Endodermal cell (in vitro differentiated cells): ENCODE results near the gene MRTFB. TPM values are rescaled to one million over a fixed set of nuclear protein-coding genes. Genes with fewer than 3 reads are reported as not detected.

Source experiments
- DNase-seq: peaks from one replicate; pipeline ENCODE4 v3.0.0-alpha.2; 2017
- H3K27ac ChIP-seq: 2 replicates; pipeline ENCODE4 v1.5.1; 2013; ENCODE audit warnings: mild to moderate bottlenecking, low read depth, low read length, moderate library complexity
- H3K27me3 ChIP-seq: 2 replicates; pipeline ENCODE4 v1.6.1; 2013; ENCODE audit warnings: mild to moderate bottlenecking, low read length, moderate library complexity; ENCODE audit not compliant: insufficient read depth, control insufficient read depth, poor library complexity, severe bottlenecking
- H3K36me3 ChIP-seq: 2 replicates; pipeline ENCODE4 v1.7.0; 2013; ENCODE audit warnings: mild to moderate bottlenecking, low read length, moderate library complexity; ENCODE audit not compliant: control insufficient read depth, insufficient read depth
- H3K4me1 ChIP-seq: one replicate; pipeline ENCODE4 v1.7.0; 2013; ENCODE audit warnings: low read length; ENCODE audit not compliant: control insufficient read depth, insufficient read depth
- H3K4me3 ChIP-seq: 2 replicates; pipeline ENCODE4 v1.5.1; 2013; ENCODE audit warnings: mild to moderate bottlenecking, low read length, moderate library complexity
- H3K9ac ChIP-seq: 2 replicates; pipeline ENCODE4 v1.6.1; 2013; ENCODE audit warnings: mild to moderate bottlenecking, low read length, moderate library complexity; ENCODE audit not compliant: poor library complexity, severe bottlenecking; ENCODE audit errors: extremely low read depth
- H3K9me3 ChIP-seq: 2 replicates; pipeline ENCODE4 v1.6.1; 2013; ENCODE audit warnings: mild to moderate bottlenecking, low read length, moderate library complexity; ENCODE audit not compliant: control insufficient read depth
- H3K27ac Mint-ChIP-seq: 2 replicates; pipeline ENCODE4 v1.8.0; 2020; ENCODE audit warnings: mixed read lengths
- H3K27me3 Mint-ChIP-seq: 2 replicates; pipeline ENCODE4 v1.8.0; 2021; ENCODE audit warnings: mild to moderate bottlenecking, mixed read lengths; ENCODE audit not compliant: insufficient read depth
- H3K36me3 Mint-ChIP-seq: 2 replicates; pipeline ENCODE4 v1.8.0; 2020; ENCODE audit warnings: low read depth, mixed read lengths
- H3K4me1 Mint-ChIP-seq: 2 replicates; pipeline ENCODE4 v1.8.0; 2020; ENCODE audit warnings: mixed read lengths
- H3K4me3 Mint-ChIP-seq: 2 replicates; pipeline ENCODE4 v1.8.0; 2020; ENCODE audit warnings: mild to moderate bottlenecking, moderate library complexity, mixed read lengths
- H3K9me3 Mint-ChIP-seq: 2 replicates; pipeline ENCODE4 v1.8.0; 2020; ENCODE audit warnings: mild to moderate bottlenecking, mixed read lengths
- WGBS, 2 experiments: methylation state at CpG; one replicate each; pipeline versions ENCODE4 v1.1.5 to v1.1.7; 2013; ENCODE audit warnings: missing lambda C conversion rate in 2 of 2, mixed read lengths in 1 of 2; ENCODE audit not compliant: insufficient coverage in 1 of 2, insufficient read length in 1 of 2; 5-methylcytosine and 5-hydroxymethylcytosine counted together
- total RNA-seq, 2 donors: library from RNA; stranded (reverse); fragmentation: NEBNext Ultra II Directional in 1 of 2; extraction: Animal tissue kit (Norgen Biotek cat#: 25700) in 1 of 2; gene quantifications; 2 replicates in 1 of 2; 3 replicates in 1 of 2; pipeline ENCODE4 v1.2.1, GENCODE V29; 2021
- TF ChIP-seq, protein P1 (sequence below): fragments of 200-600 bp; sonication (generic); conservative IDR thresholded peaks from 2 replicates; pipeline ENCODE4 v1.5.0; 2021; ENCODE audit warnings: antibody characterized with exemption, mild to moderate bottlenecking

Gene MRTFB
- total RNA-seq, 2 donors from 2014 or later = 49.4 to 58.6 TPM

DNA sequence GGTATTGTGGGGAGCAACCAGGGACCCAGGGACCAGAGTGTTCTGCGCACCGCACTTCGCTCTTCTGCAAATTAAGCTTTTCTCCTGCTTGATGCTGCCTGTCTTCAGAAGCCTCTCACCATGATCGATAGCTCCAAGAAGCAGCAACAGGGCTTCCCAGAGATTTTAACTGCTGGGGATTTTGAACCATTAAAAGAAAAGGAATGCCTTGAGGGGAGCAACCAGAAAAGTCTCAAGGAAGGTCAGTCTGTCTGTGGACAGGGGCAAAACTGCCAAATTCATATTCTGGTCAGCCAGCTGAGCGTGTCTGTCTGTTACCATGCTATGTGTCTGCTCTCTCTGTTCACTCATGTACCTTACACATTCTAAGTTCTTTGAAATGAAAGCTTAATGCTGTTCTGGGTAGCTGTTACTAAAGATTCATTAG lies 115.7 kb downstream of the MRTFB start:
- Histone ChIP-seq H3K36me3 (no peaks in the 10 kb centered on the region), H3K27me3 (no peaks in the 10 kb centered on the region), H3K4me3 (peak overlapping the region; percentile 35), H3K9ac (no peak overlapping the region), H3K9me3 (no peaks in the 10 kb centered on the region), H3K27ac (peak overlapping the region; percentile 77), H3K4me1 (peaks cover 7% of the 10 kb centered on the region)
- H3K27ac Mint-ChIP-seq = no peak overlapping the region
- H3K36me3 Mint-ChIP-seq = no peaks in the 10 kb centered on the region
- H3K9me3 Mint-ChIP-seq = no peaks in the 10 kb centered on the region
- H3K4me3 Mint-ChIP-seq = peak overlapping the region; percentile 0
- TF ChIP-seq, protein P1, sequence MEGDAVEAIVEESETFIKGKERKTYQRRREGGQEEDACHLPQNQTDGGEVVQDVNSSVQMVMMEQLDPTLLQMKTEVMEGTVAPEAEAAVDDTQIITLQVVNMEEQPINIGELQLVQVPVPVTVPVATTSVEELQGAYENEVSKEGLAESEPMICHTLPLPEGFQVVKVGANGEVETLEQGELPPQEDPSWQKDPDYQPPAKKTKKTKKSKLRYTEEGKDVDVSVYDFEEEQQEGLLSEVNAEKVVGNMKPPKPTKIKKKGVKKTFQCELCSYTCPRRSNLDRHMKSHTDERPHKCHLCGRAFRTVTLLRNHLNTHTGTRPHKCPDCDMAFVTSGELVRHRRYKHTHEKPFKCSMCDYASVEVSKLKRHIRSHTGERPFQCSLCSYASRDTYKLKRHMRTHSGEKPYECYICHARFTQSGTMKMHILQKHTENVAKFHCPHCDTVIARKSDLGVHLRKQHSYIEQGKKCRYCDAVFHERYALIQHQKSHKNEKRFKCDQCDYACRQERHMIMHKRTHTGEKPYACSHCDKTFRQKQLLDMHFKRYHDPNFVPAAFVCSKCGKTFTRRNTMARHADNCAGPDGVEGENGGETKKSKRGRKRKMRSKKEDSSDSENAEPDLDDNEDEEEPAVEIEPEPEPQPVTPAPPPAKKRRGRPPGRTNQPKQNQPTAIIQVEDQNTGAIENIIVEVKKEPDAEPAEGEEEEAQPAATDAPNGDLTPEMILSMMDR = no peak
- WGBS, 2 experiments = 57 to 78% methylated on average over 4 to 5 of the region's 5 CpGs
- DNase-seq = no peak
- H3K27me3 Mint-ChIP-seq = no peaks in the 10 kb centered on the region
- H3K4me1 Mint-ChIP-seq = peaks cover 24% of the 10 kb centered on the region

- H3K27ac ChIP-seq = peak overlapping the region; percentile 77
Observed at GRCh38 chr16:14187517-14188338, 116.6 kb downstream of the MRTFB start.

GRCh38 chr16:14193316-14193871 lies 122.3 kb downstream of the MRTFB start:
- Mint-ChIP-seq H3K36me3 (peaks cover 3% of the 10 kb centered on the region), H3K4me3 (no peak overlapping the region), H3K4me1 (peaks cover 16% of the 10 kb centered on the region), H3K9me3 (no peaks in the 10 kb centered on the region), H3K27ac (no peak overlapping the region), H3K27me3 (no peaks in the 10 kb centered on the region)
- DNase-seq = no peak
- H3K9ac ChIP-seq = no peak overlapping the region
- no peak overlapping the region for H3K27ac ChIP-seq
- no peak overlapping the region for H3K4me3 ChIP-seq
- H3K4me1 ChIP-seq = peaks cover 4% of the 10 kb centered on the region
- 91 to 96% methylated on average over 1 to 6 of the region's 6 CpGs for WGBS, 2 experiments
- H3K36me3 ChIP-seq = peaks cover 3% of the 10 kb centered on the region
- TF ChIP-seq, protein P1 = no peak
- no peaks in the 10 kb centered on the region for H3K9me3 ChIP-seq
- no peaks in the 10 kb centered on the region for H3K27me3 ChIP-seq

More at GRCh38 chr16:14187517-14188338, 116.6 kb downstream of the MRTFB start:
- Mint-ChIP-seq H3K36me3 (no peaks in the 10 kb centered on the region), H3K9me3 (no peaks in the 10 kb centered on the region), H3K27ac (no peak overlapping the region), H3K4me1 (peaks cover 25% of the 10 kb centered on the region), H3K27me3 (no peaks in the 10 kb centered on the region), H3K4me3 (no peak overlapping the region)
- no peaks in the 10 kb centered on the region for H3K9me3 ChIP-seq
- H3K9ac ChIP-seq = no peak overlapping the region
- no peaks in the 10 kb centered on the region for H3K36me3 ChIP-seq
- TF ChIP-seq, protein P1 = no peak
- H3K4me1 ChIP-seq = peaks cover 9% of the 10 kb centered on the region
- H3K4me3 ChIP-seq = no peak overlapping the region
- no peak for DNase-seq
- no peaks in the 10 kb centered on the region for H3K27me3 ChIP-seq
- 80 to 91% methylated on average over 7 to 10 of the region's 10 CpGs for WGBS, 2 experiments
